ENCODE data around the gene CSMD2. TPM values are rescaled to one million over a fixed set of nuclear protein-coding genes. Genes with fewer than 3 reads are reported as not detected.

The CSMD2 gene
- total RNA-seq, 2 experiments from 2014 or later, result not detected

DNA sequence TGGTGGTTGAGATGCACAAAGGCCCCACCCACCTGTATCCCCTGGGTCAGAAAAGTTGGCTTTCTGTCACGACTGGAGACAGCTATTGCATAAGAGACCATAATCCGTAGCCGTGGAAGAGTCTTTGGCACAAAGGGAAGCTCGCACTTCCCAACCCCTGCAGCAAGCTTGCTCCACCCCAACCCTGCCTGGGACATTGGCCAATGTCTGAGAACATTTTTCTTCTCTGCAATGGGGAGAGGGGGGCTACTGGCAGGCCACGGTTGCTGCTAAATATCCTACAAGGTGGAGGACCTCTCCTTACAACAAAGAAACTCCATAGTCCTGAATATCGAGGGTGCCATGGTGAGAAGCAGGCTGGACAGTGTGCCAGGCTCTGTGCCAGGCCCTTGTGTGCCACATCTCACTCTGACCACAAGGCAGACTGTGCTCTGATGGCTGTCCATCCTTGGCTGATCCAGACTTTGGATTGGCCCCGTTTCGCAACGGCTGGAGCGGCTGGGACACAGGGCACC lies 104.1 kb downstream of the CSMD2 start:
- Mint-ChIP-seq H3K27me3 (peaks cover 29% of the 10 kb centered on the region), H3K4me3 (no peak overlapping the region), H3K9me3 (no peaks in the 10 kb centered on the region), H3K27ac (no peak overlapping the region), H3K36me3 (ENCODE audit: low read depth) (no peaks in the 10 kb centered on the region), H3K4me1 (ENCODE audit: low read depth) (no peaks in the 10 kb centered on the region)
- peaks cover 0 to 12% of the 10 kb centered on the region in 2 experiments for H3K9me3 ChIP-seq (ENCODE audit: control insufficient read depth in 1 of 2, insufficient read depth in 1 of 2, low read length in 2 of 2)
- no peak overlapping the region for H3K4me3 ChIP-seq (ENCODE audit: low read length)
- H3K27ac ChIP-seq (ENCODE audit: low read depth in 1 of 2, low read length in 2 of 2), result no peak overlapping the region
- intact Hi-C loops (cut with DNase I, micrococcal nuclease), result no loop called here
- TF ChIP-seq, protein P1, sequence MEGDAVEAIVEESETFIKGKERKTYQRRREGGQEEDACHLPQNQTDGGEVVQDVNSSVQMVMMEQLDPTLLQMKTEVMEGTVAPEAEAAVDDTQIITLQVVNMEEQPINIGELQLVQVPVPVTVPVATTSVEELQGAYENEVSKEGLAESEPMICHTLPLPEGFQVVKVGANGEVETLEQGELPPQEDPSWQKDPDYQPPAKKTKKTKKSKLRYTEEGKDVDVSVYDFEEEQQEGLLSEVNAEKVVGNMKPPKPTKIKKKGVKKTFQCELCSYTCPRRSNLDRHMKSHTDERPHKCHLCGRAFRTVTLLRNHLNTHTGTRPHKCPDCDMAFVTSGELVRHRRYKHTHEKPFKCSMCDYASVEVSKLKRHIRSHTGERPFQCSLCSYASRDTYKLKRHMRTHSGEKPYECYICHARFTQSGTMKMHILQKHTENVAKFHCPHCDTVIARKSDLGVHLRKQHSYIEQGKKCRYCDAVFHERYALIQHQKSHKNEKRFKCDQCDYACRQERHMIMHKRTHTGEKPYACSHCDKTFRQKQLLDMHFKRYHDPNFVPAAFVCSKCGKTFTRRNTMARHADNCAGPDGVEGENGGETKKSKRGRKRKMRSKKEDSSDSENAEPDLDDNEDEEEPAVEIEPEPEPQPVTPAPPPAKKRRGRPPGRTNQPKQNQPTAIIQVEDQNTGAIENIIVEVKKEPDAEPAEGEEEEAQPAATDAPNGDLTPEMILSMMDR (IDR thresholded peaks at IDR 0.05), result no peak
- no peaks in the 10 kb centered on the region for H3K36me3 ChIP-seq (ENCODE audit: insufficient read depth, low read length)
- CTCF ChIA-PET, result no interaction called here
- no peak for ATAC-seq (ENCODE audit: poor library complexity)
- H3K27me3 ChIP-seq (ENCODE audit: control insufficient read depth in 1 of 2, insufficient read depth in 2 of 2, low read length in 2 of 2), result peaks cover 7 to 8% of the 10 kb centered on the region in 2 experiments
- no peak for DNase-seq
- POLR2A ChIA-PET, result no interaction called here
- no peaks in the 10 kb centered on the region for H3K4me1 ChIP-seq (ENCODE audit: insufficient read depth, low read length)

DNA sequence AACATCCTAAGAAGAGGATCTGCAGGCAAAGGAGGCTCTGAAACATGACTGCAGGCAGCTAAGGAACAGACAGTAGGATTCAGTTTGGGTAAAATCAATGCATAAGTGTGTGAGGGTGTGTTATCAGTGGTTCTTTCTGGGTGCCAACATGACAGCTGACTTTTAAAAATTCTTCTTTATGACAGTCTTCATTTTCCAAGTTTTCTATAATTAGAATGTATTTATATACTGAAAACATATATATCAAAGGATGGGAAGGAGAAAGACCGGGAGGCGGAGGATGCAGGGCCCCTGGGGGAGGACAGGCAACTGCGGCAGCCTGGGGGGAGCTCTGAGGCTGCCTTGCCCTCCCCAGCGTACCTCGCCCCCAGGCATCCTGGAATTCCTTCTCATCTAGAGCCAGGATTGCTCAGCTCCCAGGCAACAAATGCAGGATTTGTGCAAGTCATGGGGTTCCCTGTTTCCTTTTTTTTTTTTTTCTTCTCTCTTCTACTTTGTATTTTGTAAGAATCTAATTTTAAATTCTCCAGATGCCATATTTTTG lies 104.8 kb downstream of the CSMD2 start:
- H3K27me3 ChIP-seq (ENCODE audit: control insufficient read depth in 1 of 2, insufficient read depth in 2 of 2, low read length in 2 of 2), result peaks cover 7 to 8% of the 10 kb centered on the region in 2 experiments
- TF ChIP-seq, protein P1 (IDR thresholded peaks at IDR 0.05), result no peak
- POLR2A ChIA-PET, result no interaction called here
- H3K4me1 ChIP-seq (ENCODE audit: insufficient read depth, low read length), result no peaks in the 10 kb centered on the region
- ATAC-seq (ENCODE audit: poor library complexity), result no peak
- Mint-ChIP-seq H3K4me3 (no peak overlapping the region), H3K27ac (no peak overlapping the region), H3K9me3 (no peaks in the 10 kb centered on the region), H3K27me3 (peaks cover 24% of the 10 kb centered on the region), H3K4me1 (ENCODE audit: low read depth) (no peaks in the 10 kb centered on the region), H3K36me3 (ENCODE audit: low read depth) (no peaks in the 10 kb centered on the region)
- H3K27ac ChIP-seq (ENCODE audit: low read depth in 1 of 2, low read length in 2 of 2), result no peak overlapping the region
- CTCF ChIA-PET, result no interaction called here
- no peak overlapping the region for H3K4me3 ChIP-seq (ENCODE audit: low read length)
- DNase-seq, result no peak
- intact Hi-C loops (cut with DNase I, micrococcal nuclease), result no loop called here
- H3K36me3 ChIP-seq (ENCODE audit: insufficient read depth, low read length), result no peaks in the 10 kb centered on the region
- peaks cover 0 to 12% of the 10 kb centered on the region in 2 experiments for H3K9me3 ChIP-seq (ENCODE audit: control insufficient read depth in 1 of 2, insufficient read depth in 1 of 2, low read length in 2 of 2)

DNA sequence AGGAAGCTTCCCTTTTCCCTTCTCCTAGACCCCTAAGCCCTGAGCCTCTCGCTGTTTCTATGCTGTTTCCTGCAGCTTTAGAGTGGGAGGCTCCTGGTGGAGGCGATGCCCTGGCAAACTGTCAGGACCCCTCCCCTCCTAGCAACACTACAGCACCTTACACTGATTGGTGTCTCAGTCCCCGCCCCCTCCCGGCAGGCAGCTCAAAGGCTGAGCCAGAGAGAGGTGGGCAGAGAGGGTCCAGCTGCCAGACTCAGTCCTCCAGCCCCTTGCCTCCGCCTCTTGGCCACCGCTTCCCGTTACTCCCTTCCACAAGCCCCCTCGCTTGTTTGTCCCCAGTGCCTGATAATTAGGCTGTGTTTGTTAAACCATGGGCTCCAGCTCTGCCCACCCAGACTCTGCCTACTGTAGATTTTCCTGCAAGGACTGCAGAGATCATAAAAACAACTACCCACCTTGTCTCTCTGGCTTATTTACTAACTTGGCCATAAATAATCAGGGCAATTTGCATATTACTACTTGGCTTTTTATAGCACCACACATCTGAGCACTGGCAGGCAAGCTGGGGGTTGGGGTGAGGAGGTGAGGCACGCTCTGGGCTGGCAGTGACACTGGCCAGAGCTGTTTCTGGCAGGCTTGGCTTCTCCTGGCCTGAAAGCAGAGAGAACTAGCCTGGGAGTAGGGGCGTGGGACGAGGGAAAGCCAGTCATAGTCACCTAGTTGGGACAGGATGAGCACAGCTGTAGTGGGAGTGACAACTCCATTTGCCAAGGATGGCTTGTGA lies 107.5 kb downstream of the CSMD2 start:
- no peak for ATAC-seq (ENCODE audit: poor library complexity)
- ChIA-PET CTCF (no interaction called here), POLR2A (no interaction called here)
- Histone ChIP-seq H3K4me1 (ENCODE audit: insufficient read depth, low read length) (no peaks in the 10 kb centered on the region), H3K27me3 (ENCODE audit: control insufficient read depth in 1 of 2, insufficient read depth in 2 of 2, low read length in 2 of 2) (peaks cover 7 to 8% of the 10 kb centered on the region in 2 experiments), H3K9me3 (ENCODE audit: control insufficient read depth in 1 of 2, insufficient read depth in 1 of 2, low read length in 2 of 2) (peaks cover 0 to 12% of the 10 kb centered on the region in 2 experiments), H3K4me3 (ENCODE audit: low read length) (no peak overlapping the region), H3K27ac (ENCODE audit: low read depth in 1 of 2, low read length in 2 of 2) (no peak overlapping the region), H3K36me3 (ENCODE audit: insufficient read depth, low read length) (no peaks in the 10 kb centered on the region)
- H3K36me3 Mint-ChIP-seq (ENCODE audit: low read depth), result no peaks in the 10 kb centered on the region
- TF ChIP-seq, protein P1 (IDR thresholded peaks at IDR 0.05), result no peak
- no peak overlapping the region for H3K4me3 Mint-ChIP-seq
- intact Hi-C loops (cut with DNase I, micrococcal nuclease), result no loop called here
- no peaks in the 10 kb centered on the region for H3K9me3 Mint-ChIP-seq
- H3K4me1 Mint-ChIP-seq (ENCODE audit: low read depth), result no peaks in the 10 kb centered on the region
- peaks cover 29% of the 10 kb centered on the region for H3K27me3 Mint-ChIP-seq
- H3K27ac Mint-ChIP-seq, result no peak overlapping the region
- no peak for DNase-seq

All from CD4-positive, alpha-beta T cell (primary cell).